Subcutaneous adipose tissue (tissue), 4 donors: ENCODE data around the gene INPP5A. TPM values are rescaled to one million over a fixed set of nuclear protein-coding genes. Genes with fewer than 3 reads are reported as not detected.

ENCODE experiments used
- CTCF ChIP-seq: fragments of 450-650 bp; IDR thresholded peaks from one replicate; pipeline ENCODE4 v1.5.1; 2016; ENCODE audit warnings: low read depth, mild to moderate bottlenecking, control low read depth, antibody characterized with exemption, moderate library complexity
- total RNA-seq, 4 donors: library from RNA; depleted of rRNA; stranded (reverse); fragments of >200 nt; gene quantifications; one replicate each; pipeline ENCODE4 v1.1.0, GENCODE V29; 2016

INPP5A gene
- total RNA-seq, 4 donors from 2014 or later: 23.1 to 34.1 (median 31.6) TPM

- TF ChIP-seq CTCF: no peak
Observed at GRCh38 chr10:132590752-132591121, 53.1 kb downstream of the INPP5A start.

GRCh38 chr10:132591166-132591971 lies 53.8 kb downstream of the INPP5A start:
- no peak for TF ChIP-seq CTCF

GRCh38 chr10:132592790-132593383 lies 55.3 kb downstream of the INPP5A start:
- no peak for TF ChIP-seq CTCF

- no peak for TF ChIP-seq CTCF
Observed at GRCh38 chr10:132593389-132593788, 55.8 kb downstream of the INPP5A start.

DNA sequence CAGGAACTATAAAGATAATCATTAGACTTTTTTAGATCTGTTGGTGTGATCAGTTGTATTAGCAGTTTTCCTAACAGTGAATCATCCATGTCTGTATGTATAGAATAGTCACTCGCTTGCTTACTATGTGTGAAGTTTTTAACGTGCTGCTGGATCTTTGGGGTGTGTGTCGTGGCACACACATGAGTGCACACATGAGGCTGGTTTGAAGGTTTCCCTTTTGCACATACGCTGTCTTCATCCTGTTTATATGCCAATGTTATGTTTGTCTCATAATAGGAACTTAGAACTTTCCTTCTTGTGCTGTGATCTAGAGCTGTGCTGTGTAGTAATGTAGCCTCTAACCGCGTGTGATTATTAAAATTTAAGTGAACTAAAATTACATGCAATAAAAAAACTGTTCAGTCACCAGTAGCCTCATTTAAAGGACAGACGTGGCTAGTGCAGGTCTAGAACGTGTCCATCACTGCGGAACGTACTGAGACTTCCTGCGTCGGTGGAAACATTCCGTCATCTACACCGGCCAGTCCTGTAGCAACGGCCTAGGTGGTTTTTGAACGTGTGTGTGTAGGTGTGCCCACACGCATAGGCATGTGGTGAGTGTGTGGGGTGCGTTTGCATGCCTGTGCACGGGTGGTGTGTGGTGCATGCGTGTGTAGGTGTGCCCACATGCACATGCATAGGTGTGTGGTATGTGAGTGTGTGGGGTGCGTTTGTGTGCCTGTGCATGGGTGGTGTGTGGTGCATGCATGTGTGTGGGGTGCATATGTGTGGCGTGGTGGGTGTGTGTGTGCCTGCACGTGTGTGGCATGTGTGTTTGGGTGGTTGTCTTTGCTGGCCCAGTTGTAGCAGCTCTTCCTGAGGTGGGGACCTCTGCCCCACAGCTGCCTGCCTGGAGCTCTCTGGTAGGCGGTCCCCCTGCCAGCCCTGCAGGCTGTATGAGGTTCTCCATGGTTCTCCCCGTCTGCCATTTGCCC lies 56.6 kb downstream of the INPP5A start:
- TF ChIP-seq CTCF: no peak

DNA sequence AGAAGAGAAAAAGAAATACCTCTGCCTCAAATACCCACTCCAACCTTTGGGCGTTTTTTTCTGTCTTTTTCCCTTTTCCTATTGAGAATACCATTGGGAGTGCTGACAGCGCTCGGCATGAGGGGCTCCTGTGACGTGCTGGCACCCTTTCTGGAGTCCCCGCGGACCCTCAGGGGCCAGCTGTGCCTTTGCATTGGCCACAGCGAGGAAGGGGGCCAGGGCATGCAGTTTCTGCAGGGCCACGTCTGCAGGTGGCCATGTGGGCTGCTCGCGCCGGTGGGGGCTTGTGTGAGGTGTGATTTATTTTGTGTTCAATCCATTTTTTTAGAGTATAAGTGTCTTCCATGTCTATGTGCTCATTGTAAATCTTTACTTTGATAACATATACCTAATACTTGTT lies 57.4 kb downstream of the INPP5A start:
- TF ChIP-seq CTCF: no peak

DNA sequence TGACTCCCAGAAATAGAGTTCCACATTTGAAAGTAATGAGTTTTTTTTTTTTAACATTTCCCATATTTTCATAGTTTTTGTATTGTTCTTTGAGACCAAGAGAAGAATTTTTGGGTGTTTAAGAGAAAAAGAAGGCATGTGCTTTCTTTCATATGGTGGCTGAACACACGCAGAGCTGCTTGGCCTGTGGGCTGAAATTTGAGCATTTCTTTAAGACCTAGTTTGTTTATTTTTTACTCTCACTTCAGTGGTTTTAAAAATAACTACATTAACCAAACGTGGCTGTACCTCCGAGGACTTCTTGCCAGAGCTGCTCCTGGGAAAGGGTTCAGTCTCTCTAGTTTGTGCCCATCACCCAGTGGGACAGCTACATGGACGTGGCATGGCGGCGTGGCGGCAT lies 58.3 kb downstream of the INPP5A start:
- TF ChIP-seq CTCF: no peak
